SK-N-MC (cell line): ENCODE measurements around the gene DDX59.

Experiments used
- EZH2 ChIP-seq: fragments of 200-600 bp; sonication (generic); IDR thresholded peaks from one replicate; pipeline ENCODE4 v1.6.1; 2017; ENCODE audit warnings: antibody characterized with exemption
- FOXP2 ChIP-seq: optimal IDR thresholded peaks from 2 replicates; pipeline ENCODE3; 2011; ENCODE audit warnings: mild to moderate bottlenecking, moderate library complexity; ENCODE audit not compliant: insufficient read depth; ENCODE audit errors: extremely low read length, control extremely low read depth
- POLR2AphosphoS5 ChIP-seq: IDR thresholded peaks from 2 replicates; pipeline ENCODE4 v1.6.1; 2012; ENCODE audit warnings: mild to moderate bottlenecking, low read depth, low read length, borderline replicate concordance

GRCh38 chr1:200668514-200669313 is 993 bp downstream of the DDX59 start:
- TF ChIP-seq POLR2AphosphoS5 (no peak), EZH2 (no peak), FOXP2 (no peak)
